GM19397 (cell line): ENCODE results near the gene TAOK1.

ENCODE experiments used
- ATAC-seq: cut with Tn5 transposase; IDR thresholded peaks from one replicate; pipeline ENCODE4 v1.9.1; 2021; ENCODE audit warnings: mild to moderate bottlenecking, moderate library complexity; ENCODE audit not compliant: unreplicated experiment

Gene TAOK1

DNA sequence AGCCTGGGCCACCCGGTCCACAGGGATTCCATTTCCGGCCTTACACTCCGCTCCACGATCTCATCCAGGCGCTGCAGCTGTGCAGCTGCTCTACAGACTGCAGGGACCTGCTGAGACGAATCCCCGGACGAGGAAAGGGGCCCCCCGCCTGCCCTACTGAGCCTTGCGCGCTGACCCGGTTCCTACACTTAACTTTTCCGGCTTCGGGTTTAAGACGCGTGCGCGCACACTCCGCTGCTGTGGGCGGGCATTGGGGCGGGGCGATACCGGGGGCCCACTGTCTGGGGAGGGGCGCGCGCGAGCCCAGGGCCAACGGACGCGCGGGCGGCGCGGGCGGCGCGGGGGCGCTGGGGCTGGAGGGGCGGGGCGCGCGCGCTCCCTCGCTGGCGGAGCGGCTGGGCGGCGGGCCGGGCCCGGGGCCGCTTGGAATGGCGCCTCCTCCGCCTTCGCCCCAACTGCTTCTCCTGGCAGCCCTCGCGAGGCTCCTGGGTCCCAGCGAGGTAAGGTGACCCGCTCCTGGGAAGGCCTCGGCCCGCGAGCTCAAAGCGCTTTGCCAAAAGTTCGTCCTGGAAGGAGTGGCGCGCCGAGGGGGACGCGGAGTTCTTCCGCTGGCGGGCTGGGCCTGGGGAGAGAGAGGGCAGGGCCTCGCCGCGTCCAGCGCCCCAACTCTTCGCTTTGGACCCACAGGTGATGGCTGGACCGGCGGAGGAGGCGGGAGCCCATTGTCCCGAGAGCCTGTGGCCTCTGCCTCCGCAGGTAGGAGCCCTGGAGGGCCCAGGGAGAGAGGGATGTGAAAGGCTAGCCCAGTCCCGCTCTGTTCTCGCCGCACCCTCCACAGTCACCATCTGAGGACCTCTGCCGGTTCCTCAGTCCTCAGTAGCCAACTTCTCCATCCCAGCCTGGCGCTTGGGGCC, 178.4 kb downstream of the TAOK1 start, which contains the start of gene TP53I13:
TSS of gene TP53I13 (plus strand) at position 371 of the 914 bp plus-strand sequence. CDS start at position 429, 58 bp downstream.
- peak; percentile 49 for ATAC-seq

DNA sequence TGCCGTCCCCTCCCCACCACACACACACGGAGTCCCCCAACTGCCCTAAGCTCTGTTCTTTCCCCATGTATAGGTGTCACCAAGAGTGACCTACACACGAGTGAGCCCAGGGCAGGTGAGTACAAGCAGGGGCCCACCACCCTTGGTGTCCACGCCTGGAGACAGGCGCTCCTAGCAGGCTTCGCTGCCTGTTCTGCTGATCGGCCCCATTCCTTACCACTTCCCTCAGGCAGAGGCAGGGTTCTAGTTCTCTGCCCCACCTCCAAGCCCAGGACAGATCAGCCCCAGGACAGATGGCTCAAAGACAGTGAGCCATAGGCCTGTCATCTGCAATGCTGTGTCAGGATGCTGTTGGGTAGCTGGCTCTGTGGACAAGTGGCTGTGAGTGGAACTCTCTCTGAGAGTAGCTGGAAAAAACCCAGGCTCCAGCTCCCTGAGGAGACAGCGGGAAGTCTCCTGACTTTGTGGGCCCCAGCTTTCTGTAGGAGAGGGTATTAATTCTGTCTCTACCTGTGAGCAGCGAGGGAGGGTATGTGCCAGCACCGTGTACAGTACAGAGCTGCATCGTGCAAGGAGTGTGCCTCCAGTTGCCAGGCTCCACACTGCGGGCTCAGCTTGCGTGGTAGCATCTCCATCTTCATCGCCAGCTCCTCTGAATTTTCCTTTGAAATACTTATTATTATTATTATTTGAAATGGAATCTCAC, 179.2 kb downstream of the TAOK1 start:
- no peak for ATAC-seq

DNA sequence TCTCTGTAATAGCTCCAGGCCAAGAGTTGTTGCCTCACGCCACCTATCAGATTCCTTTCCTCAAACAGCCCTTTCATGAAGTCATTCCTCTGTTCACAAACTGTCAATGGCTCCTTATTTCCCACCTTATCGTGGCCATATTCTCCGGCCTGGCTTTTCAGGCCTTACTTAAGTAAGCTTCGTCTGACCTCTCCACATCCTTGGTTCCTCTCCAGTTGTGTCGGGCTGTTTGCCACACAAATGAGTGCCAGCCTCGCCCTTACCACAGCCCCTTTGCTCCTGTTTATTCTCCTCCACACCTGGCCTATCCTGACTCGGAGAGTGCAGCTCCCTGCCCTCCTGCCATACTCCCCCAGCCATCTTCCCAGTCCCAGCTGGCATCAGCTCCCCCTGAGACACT, 180.4 kb downstream of the TAOK1 start:
- no peak for ATAC-seq

DNA sequence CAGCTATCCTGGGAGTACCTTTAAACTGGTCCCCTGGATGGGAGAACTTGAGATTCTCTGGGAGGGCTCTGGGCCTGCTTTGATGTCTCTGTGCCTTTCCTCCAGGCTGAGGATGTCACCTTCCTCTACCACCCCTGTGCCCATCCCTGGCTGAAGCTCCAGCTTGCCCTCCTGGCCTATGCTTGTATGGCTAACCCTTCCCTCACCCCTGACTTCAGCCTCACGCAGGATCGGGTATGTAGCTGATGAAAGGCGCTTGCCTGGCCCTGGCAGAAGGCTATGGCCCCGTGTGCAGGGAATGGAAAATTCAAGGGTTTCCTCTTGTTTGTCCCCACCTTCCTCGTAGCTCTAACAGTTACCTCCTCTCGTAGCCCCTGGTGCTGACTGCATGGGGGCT, 181.3 kb downstream of the TAOK1 start:
- ATAC-seq = no peak

- ATAC-seq = no peak
These were observed 181.9 kb downstream of the TAOK1 start for GRCh38 chr17:29571883-29572681.

- no peak for ATAC-seq
These were observed 182.8 kb downstream of the TAOK1 start for GRCh38 chr17:29572691-29573557.

DNA sequence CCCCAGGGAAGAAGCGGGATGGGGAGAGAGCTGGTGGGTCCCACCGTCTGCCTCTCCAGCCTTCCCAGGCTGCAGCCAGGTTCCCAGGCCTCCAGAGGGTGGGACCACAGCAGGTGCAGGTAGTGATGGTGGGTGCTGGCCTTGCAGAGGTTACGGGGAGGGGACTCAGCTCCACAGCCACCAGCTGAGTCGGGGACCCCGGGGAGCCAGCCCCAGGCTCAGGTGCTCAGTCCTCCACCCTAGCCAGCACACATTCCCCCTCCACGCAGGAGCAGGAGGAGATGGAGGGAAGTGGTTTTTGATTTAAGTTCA, 183.4 kb downstream of the TAOK1 start:
- ATAC-seq = no peak

GRCh38 chr17:29573871-29574731, 183.9 kb downstream of the TAOK1 start:
- ATAC-seq = no peak

GRCh38 chr17:29574732-29575510, 184.8 kb downstream of the TAOK1 start:
- no peak for ATAC-seq

DNA sequence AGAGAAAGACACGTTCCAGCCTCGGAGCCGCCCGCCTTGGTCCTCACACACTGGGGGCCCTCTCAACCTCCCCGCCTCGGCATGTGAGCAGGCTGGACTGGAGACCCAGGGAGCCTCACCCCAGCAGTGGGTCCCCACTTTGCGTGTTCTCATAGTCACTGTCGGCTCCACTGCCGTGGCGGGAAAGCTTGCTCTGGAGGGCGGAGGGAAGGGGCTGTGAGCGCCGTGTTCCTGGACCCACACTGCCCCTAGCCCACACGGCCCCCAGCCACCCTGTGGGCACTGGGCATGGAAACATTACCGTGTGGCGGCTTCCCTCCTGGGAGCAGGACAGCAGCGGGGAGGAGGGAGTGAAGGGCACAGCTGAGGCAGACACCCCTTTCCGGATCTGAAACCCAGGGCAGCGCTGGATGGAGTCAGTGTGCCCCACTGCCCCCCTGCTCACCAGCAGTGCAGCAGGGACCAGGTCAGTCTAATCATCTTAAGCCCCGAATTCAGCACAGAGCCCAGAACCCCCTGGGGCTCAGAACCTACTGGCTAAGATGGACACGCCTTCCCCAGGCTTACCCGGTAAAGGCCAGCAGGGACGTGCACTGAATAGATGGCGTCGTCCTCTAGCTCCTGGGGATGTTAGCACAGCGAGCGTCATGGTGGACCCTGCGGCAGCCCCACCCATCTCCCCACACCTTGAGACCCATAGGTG, 185.5 kb downstream of the TAOK1 start:
- no peak for ATAC-seq

DNA sequence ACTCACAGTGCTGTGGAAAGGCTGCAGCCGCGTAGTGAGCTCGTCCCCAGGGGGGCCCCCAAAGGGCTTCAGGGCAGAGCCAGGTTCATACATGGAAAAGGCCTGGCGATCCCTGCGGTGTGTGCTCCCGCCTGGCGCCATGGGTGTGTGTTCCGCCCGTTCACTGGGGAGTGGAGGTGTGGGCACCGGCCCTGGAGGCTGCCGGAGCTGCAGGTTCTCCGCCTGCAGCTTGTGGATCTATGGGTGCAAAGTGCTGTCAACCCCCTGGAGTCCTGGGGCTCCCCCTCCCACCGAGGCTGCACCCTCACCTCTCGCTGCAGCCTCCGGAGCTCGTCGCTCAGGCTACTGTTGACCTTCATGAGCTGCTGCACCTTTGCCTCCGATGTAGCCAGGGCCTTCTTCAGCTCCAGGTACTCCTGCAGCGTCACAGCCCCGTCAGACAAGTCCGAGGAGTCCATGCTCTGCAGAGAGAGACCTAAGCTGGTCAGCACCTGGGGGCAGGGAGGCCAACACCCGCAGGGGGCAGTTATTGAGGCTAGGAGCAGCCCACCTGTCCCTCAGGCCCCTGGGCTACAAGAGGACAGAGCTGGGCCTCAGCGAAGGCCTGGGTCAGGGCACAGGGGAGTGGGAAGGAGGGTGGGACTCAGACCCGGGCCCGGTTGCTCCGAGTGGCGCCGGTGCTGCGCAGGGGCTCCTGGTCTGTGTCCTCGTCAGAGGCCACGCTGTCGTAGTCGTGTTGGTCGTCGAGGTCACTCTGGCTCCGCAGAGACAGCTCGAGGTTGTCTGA, 186.2 kb downstream of the TAOK1 start:
- no peak for ATAC-seq

GRCh38 chr17:29577001-29577370, 186.8 kb downstream of the TAOK1 start:
- ATAC-seq = no peak

- ATAC-seq = no peak
These were observed 187.4 kb downstream of the TAOK1 start for GRCh38 chr17:29577385-29578211.

- no peak for ATAC-seq
These were observed 188.7 kb downstream of the TAOK1 start for GRCh38 chr17:29578626-29579485.
